H1 (cell line): ENCODE measurements around the gene VSTM4. TPM values are rescaled to one million over a fixed set of nuclear protein-coding genes. Genes with fewer than 3 reads are reported as not detected.

Experiments
- CTCF ChIA-PET: fragments of 300-600 bp; sonication (Branson Sonifier 250); formaldehyde crosslinking; loops from one replicate; lab custom pipeline; 2021; ENCODE audit not compliant: partially characterized antibody; lab: Charles Lee
- POLR2A ChIA-PET: fragments of 300-600 bp; sonication (Branson Sonifier 250); formaldehyde crosslinking; loops from one replicate; lab custom pipeline; 2021; ENCODE audit warnings: inconsistent platforms; ENCODE audit not compliant: partially characterized antibody; lab: Charles Lee
- DNase-seq, 2 experiments: peaks; one replicate each; pipeline versions ENCODE4 v3.0.0 to v3.0.0-alpha.2; 2010 to 2022; ENCODE audit warnings: low spot score in 2 of 2, low read depth in 1 of 2, mixed read lengths in 1 of 2
- FAIRE-seq: peaks from 2 replicates; lab custom pipeline; 2011; peaks lifted over from hg19 to GRCh38; lab: Jason Lieb, UNC
- H2AFZ ChIP-seq: 2 replicates; pipeline ENCODE4 v1.8.1; 2012; ENCODE audit warnings: low read length, inconsistent platforms
- H2AK5ac ChIP-seq: 2 replicates; pipeline ENCODE4 v1.6.1; 2013; ENCODE audit warnings: low read depth, low read length
- H2BK120ac ChIP-seq: replicated peaks from 2 replicates; pipeline ENCODE3; 2013; ENCODE audit warnings: low read depth, low read length, inconsistent platforms
- H2BK12ac ChIP-seq: 2 replicates; pipeline ENCODE4 v1.6.1; 2013; ENCODE audit warnings: low read depth, low read length
- H2BK15ac ChIP-seq: 2 replicates; pipeline ENCODE4 v1.6.1; 2013; ENCODE audit warnings: low read length
- H2BK20ac ChIP-seq: 2 replicates; pipeline ENCODE4 v1.6.1; 2013; ENCODE audit warnings: low read length
- H2BK5ac ChIP-seq: 2 replicates; pipeline ENCODE4 v1.6.1; 2013; ENCODE audit warnings: low read depth, low read length
- H3K14ac ChIP-seq: 2 replicates; pipeline ENCODE4 v1.6.1; 2013; ENCODE audit warnings: inconsistent platforms; ENCODE audit not compliant: insufficient read length
- H3K18ac ChIP-seq: 2 replicates; pipeline ENCODE4 v1.6.1; 2013; ENCODE audit warnings: low read length; ENCODE audit errors: extremely low read depth
- H3K23ac ChIP-seq: 2 replicates; pipeline ENCODE4 v1.6.1; 2013; ENCODE audit warnings: inconsistent platforms; ENCODE audit not compliant: insufficient read length
- H3K23me2 ChIP-seq: 2 replicates; pipeline ENCODE4 v1.6.1; 2013; ENCODE audit warnings: low read depth, low read length
- H3K27ac ChIP-seq: 2 replicates; pipeline ENCODE4 v1.6.1; 2011; ENCODE audit warnings: low read depth, low read length, inconsistent platforms
- H3K27me3 ChIP-seq, 4 experiments: replicated peaks in 1 of 4; 1 replicate in 1 of 4; 2 replicates in 3 of 4; pipeline versions ENCODE4 v1.6.1 to v1.8.1; 2011 to 2013; ENCODE audit warnings: low read length in 3 of 4, mild to moderate bottlenecking in 3 of 4, inconsistent platforms in 2 of 4, mixed read lengths in 2 of 4, moderate library complexity in 1 of 4; ENCODE audit not compliant: control insufficient read depth in 3 of 4, insufficient read depth in 3 of 4; ENCODE audit errors: extremely low read depth in 1 of 4
- H3K36me3 ChIP-seq, 4 experiments: 2 replicates each; pipeline versions ENCODE4 v1.6.1 to v1.8.1; 2011 to 2013; ENCODE audit warnings: mild to moderate bottlenecking in 4 of 4, low read length in 3 of 4, moderate library complexity in 2 of 4, control low read depth in 1 of 4, inconsistent platforms in 1 of 4; ENCODE audit not compliant: insufficient read depth in 4 of 4, control insufficient read depth in 2 of 4
- H3K4ac ChIP-seq: replicated peaks from 2 replicates; pipeline ENCODE3; 2013; ENCODE audit warnings: low read length, low read depth, mixed read lengths, inconsistent platforms; ENCODE audit not compliant: insufficient read length
- H3K4me1 ChIP-seq, 4 experiments: replicated peaks in 1 of 4; 1 replicate in 1 of 4; 2 replicates in 3 of 4; pipeline versions ENCODE4 v1.6.1 to v1.8.1; 2011 to 2013; ENCODE audit warnings: low read length in 3 of 4, inconsistent platforms in 2 of 4, mixed read lengths in 1 of 4; ENCODE audit not compliant: insufficient read depth in 4 of 4, control insufficient read depth in 3 of 4
- H3K4me2 ChIP-seq, 2 experiments: 2 replicates each; pipeline versions ENCODE4 v1.6.1 to v1.8.1; 2011 to 2013; ENCODE audit warnings: low read depth in 2 of 2, low read length in 2 of 2, control low read depth in 1 of 2, inconsistent platforms in 1 of 2, mild to moderate bottlenecking in 1 of 2; ENCODE audit not compliant: insufficient read depth in 1 of 2
- H3K4me3 ChIP-seq, 4 experiments: fragments of 200-600, 300-600 bp in 1 of 4; sonication (generic), shearing (Covaris generic), sonication (Bioruptor Twin) in 1 of 4; 2 replicates each; pipeline versions ENCODE4 v1.5.1 to v1.8.1; 2011 to 2016; ENCODE audit warnings: low read length in 4 of 4, low read depth in 3 of 4, control low read depth in 2 of 4, inconsistent platforms in 2 of 4, mild to moderate bottlenecking in 2 of 4, mixed read lengths in 1 of 4, moderate library complexity in 1 of 4; ENCODE audit not compliant: insufficient read depth in 2 of 4; ENCODE audit errors: extremely low read depth in 1 of 4
- H3K56ac ChIP-seq: replicated peaks from 2 replicates; pipeline ENCODE3; 2013; ENCODE audit warnings: low read depth, mild to moderate bottlenecking, mixed read lengths, low read length, inconsistent platforms; ENCODE audit not compliant: insufficient read length
- H3K79me1 ChIP-seq: 2 replicates; pipeline ENCODE4 v1.6.1; 2013; ENCODE audit warnings: low read depth, low read length, control low read depth
- H3K79me2 ChIP-seq, 2 experiments: 2 replicates each; pipeline versions ENCODE4 v1.6.1 to v1.8.1; 2012 to 2013; ENCODE audit warnings: low read length in 2 of 2, mild to moderate bottlenecking in 2 of 2, inconsistent platforms in 1 of 2; ENCODE audit not compliant: insufficient read depth in 2 of 2, control insufficient read depth in 1 of 2
- H3K9ac ChIP-seq, 4 experiments: replicated peaks in 1 of 4; 1 replicate in 1 of 4; 2 replicates in 3 of 4; pipeline versions ENCODE4 v1.6.1 to v1.8.1; 2011 to 2013; ENCODE audit warnings: low read depth in 3 of 4, low read length in 3 of 4, control low read depth in 2 of 4, mild to moderate bottlenecking in 2 of 4, moderate library complexity in 2 of 4, inconsistent platforms in 1 of 4; ENCODE audit errors: extremely low read depth in 1 of 4
- H3K9me3 ChIP-seq, 2 experiments: 2 replicates each; pipeline versions ENCODE4 v1.6.1 to v1.8.1; 2012 to 2013; ENCODE audit warnings: mild to moderate bottlenecking in 2 of 2, moderate library complexity in 2 of 2, control low read depth in 1 of 2, inconsistent platforms in 1 of 2, low read depth in 1 of 2, low read length in 1 of 2, mixed read lengths in 1 of 2; ENCODE audit not compliant: insufficient read depth in 2 of 2
- H4K20me1 ChIP-seq, 2 experiments: replicated peaks in 1 of 2; 2 replicates each; pipeline versions ENCODE3 to v1.8.1; 2011 to 2013; ENCODE audit warnings: inconsistent platforms in 2 of 2, low read length in 2 of 2, mild to moderate bottlenecking in 1 of 2; ENCODE audit not compliant: insufficient read depth in 2 of 2, control insufficient read depth in 1 of 2
- H4K5ac ChIP-seq: 2 replicates; pipeline ENCODE4 v1.6.1; 2013; ENCODE audit warnings: low read length, low read depth, mixed read lengths, inconsistent platforms; ENCODE audit not compliant: insufficient read length
- H4K8ac ChIP-seq: 2 replicates; pipeline ENCODE4 v1.8.0; 2013; ENCODE audit warnings: mild to moderate bottlenecking, moderate library complexity, low read length, inconsistent platforms; ENCODE audit not compliant: insufficient read depth; ENCODE audit errors: extremely low read depth
- H4K91ac ChIP-seq: replicated peaks from 2 replicates; pipeline ENCODE3; 2013; ENCODE audit warnings: low read length, mixed read lengths, inconsistent platforms; ENCODE audit not compliant: insufficient read length
- WGBS, 2 experiments: shearing (Covaris generic) in 1 of 2; methylation state at CpG; one replicate each; pipeline versions ENCODE4 v1.1.6 to v1.1.7; 2013 to 2015; ENCODE audit warnings: low lambda C conversion rate in 2 of 2, mixed read lengths in 2 of 2, inconsistent platforms in 1 of 2, low coverage in 1 of 2, missing lambda C conversion rate in 1 of 2; ENCODE audit not compliant: insufficient replicate concordance in 2 of 2, insufficient coverage in 1 of 2, insufficient read length in 1 of 2; ENCODE audit errors: extremely low coverage in 1 of 2, missing lambda C conversion rate in 1 of 2; 5-methylcytosine and 5-hydroxymethylcytosine counted together
- polyA plus RNA-seq, 7 experiments: library from polyadenylated mRNA; depleted of rRNA in 3 of 7; stranded (reverse) in 5 of 7; unstranded in 2 of 7; fragments of >200 nt in 5 of 7; fragments of 200-250 nt in 2 of 7; gene quantifications; 1 replicate in 5 of 7; 2 replicates in 1 of 7; 4 replicates in 1 of 7; pipeline versions ENCODE4 v1.2.1 to v1.2.3, GENCODE V29; 2011 to 2013; ENCODE audit warnings: missing spikeins in 2 of 7, mixed read lengths in 2 of 7
- total RNA-seq: library from RNA; stranded (reverse); fragmentation: NEBNext Ultra II Directional; extraction: Animal tissue kit (Norgen Biotek cat#: 25700); gene quantifications from 2 replicates; pipeline ENCODE4 v1.2.1, GENCODE V29; 2021

The VSTM4 gene
- total and polyA plus RNA-seq, 2 of the 8 experiments (the other 6 are each of a cell fraction or from before 2014, with no cell fraction given), result 0.48 to 0.73 TPM

DNA sequence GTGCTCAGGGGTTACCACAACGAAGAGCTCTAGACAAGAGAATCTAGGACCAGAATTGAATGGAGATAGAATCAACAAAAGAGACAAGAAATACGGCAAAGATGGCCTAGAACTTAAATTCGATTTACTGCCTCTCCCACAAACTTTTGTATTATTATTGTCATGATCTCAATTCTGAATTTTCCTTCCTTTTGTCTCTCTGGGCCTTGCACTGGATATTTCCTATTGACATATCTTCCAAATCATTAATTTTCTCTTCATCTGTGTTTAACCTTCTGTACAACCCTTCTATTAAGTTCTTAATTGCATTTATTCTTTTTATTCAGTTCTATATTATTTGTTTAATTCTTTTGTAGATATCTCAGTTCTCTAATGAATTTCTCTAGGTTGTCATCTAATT, 28.4 kb downstream of the VSTM4 start:
- Histone ChIP-seq H3K4me3 (no peak overlapping the region), H4K20me1 (no peaks in the 10 kb centered on the region), H3K36me3 (no peaks in the 10 kb centered on the region), H2BK15ac (no peak overlapping the region), H2BK5ac (no peak overlapping the region), H3K4me2 (no peak overlapping the region), H2BK12ac (no peak overlapping the region), H3K14ac (no peak overlapping the region), H2AFZ (no peak overlapping the region), H3K9me3 (peaks cover 0 to 11% of the 10 kb centered on the region in 2 experiments; a peak in 1 of 4 replicates), H3K18ac (no peak overlapping the region), H2AK5ac (no peak overlapping the region), H3K4ac (no peak overlapping the region), H2BK120ac (no peak overlapping the region), H3K4me1 (peaks cover 0 to 5% (median 3%) of the 10 kb centered on the region in 4 experiments; a peak in 4 of 7 replicates), H3K27ac (no peak overlapping the region), H4K8ac (no peak overlapping the region), H4K91ac (no peak overlapping the region), H3K9ac (no peak overlapping the region), H3K56ac (no peak overlapping the region), H4K5ac (no peak overlapping the region), H2BK20ac (no peak overlapping the region), H3K23ac (no peak overlapping the region), H3K23me2 (no peaks in the 10 kb centered on the region), H3K79me2 (no peaks in the 10 kb centered on the region), H3K27me3 (no peaks in the 10 kb centered on the region), H3K79me1 (no peaks in the 10 kb centered on the region)
- DNase-seq, result no peak
- FAIRE-seq, result no peak
- WGBS, 2 experiments, result 91% methylated on average over 3 of the region's 3 CpGs; no CpG with 5 or more reads in 1 of the 2 experiments
- ChIA-PET POLR2A (no interaction called here), CTCF (no interaction called here)
